GOT3 (cell line): ENCODE results near the gene GAS2L2.

Experiments used
- DNase-seq: peaks from one replicate; lab custom pipeline; 2025; ENCODE audit warnings: mixed read lengths; lab: John Stamatoyannopoulos, UW

The GAS2L2 gene

GRCh38 chr17:35752945-35753764 lies at the start of gene GAS2L2:
TSS of gene GAS2L2 (minus strand) at chr17:35753239. CDS start at chr17:35752850, 389 bp downstream.
- DNase-seq: no peak

- DNase-seq: no peak
Observed at GRCh38 chr17:35801583-35802224, 48.7 kb upstream of the GAS2L2 start.

- no peak for DNase-seq
Observed at GRCh38 chr17:35799942-35800341, 46.9 kb upstream of the GAS2L2 start.

- no peak for DNase-seq
Observed at GRCh38 chr17:35797918-35798317, 44.9 kb upstream of the GAS2L2 start.

GRCh38 chr17:35797370-35797769 lies 44.3 kb upstream of the GAS2L2 start:
- DNase-seq: no peak

GRCh38 chr17:35796942-35797341 lies 43.9 kb upstream of the GAS2L2 start:
- no peak for DNase-seq

GRCh38 chr17:35795871-35796265 lies 42.8 kb upstream of the GAS2L2 start:
- no peak for DNase-seq

GRCh38 chr17:35795007-35795870 lies 42.2 kb upstream of the GAS2L2 start, which contains the start of gene MMP28:
TSS of gene MMP28 (minus strand) at chr17:35795641. CDS start at chr17:35795377, 264 bp downstream.
- DNase-seq: no peak

GRCh38 chr17:35793257-35793656 lies 40.2 kb upstream of the GAS2L2 start:
- no peak for DNase-seq

GRCh38 chr17:35791681-35792350 lies 38.8 kb upstream of the GAS2L2 start:
- no peak for DNase-seq

GRCh38 chr17:35790841-35791240 lies 37.8 kb upstream of the GAS2L2 start:
- no peak for DNase-seq

GRCh38 chr17:35788477-35789368 lies 35.7 kb upstream of the GAS2L2 start:
- DNase-seq: no peak

GRCh38 chr17:35786941-35787432 lies 33.9 kb upstream of the GAS2L2 start:
- DNase-seq: no peak

GRCh38 chr17:35784895-35785294 lies 31.9 kb upstream of the GAS2L2 start:
- no peak for DNase-seq

GRCh38 chr17:35780950-35781349 lies 27.9 kb upstream of the GAS2L2 start:
- no peak for DNase-seq

GRCh38 chr17:35778641-35779196 lies 25.7 kb upstream of the GAS2L2 start:
- DNase-seq: no peak

- DNase-seq: no peak
Observed at GRCh38 chr17:35775583-35775982, 22.5 kb upstream of the GAS2L2 start.

GRCh38 chr17:35775039-35775438 lies 22.0 kb upstream of the GAS2L2 start:
- no peak for DNase-seq

GRCh38 chr17:35774499-35774898 lies 21.5 kb upstream of the GAS2L2 start:
- DNase-seq: no peak
